HepG2 (cell line): ENCODE measurements around the gene TMEM190. TPM values are rescaled to one million over a fixed set of nuclear protein-coding genes. Genes with fewer than 3 reads are reported as not detected.

ENCODE experiments used
- ATAC-seq: fragments of 200-7000 bp; cut with Tn5 transposase; 3 replicates; pipeline ENCODE4 v1.9.1; 2020; ENCODE audit warnings: mild to moderate bottlenecking, moderate library complexity
- BruUV-seq: library from RNA; stranded (reverse); fragments of 400-500 nt; replicated peaks from 2 replicates; lab custom pipeline; 2021; lab: Mats Ljungman, UMichigan
- CTCF ChIA-PET: fragments of 300-600 bp; formaldehyde crosslinking; extraction: SDS; loops from one replicate; lab custom pipeline; 2021; ENCODE audit warnings: low total read pairs, inconsistent platforms, low intra/inter-chr PET ratio; lab: Yijun Ruan, JAX
- POLR2A ChIA-PET: fragments of 350-600 bp; sonication (Branson Sonifier 250); formaldehyde crosslinking; loops from one replicate; lab custom pipeline; 2020; ENCODE audit warnings: antibody characterized with exemption, inconsistent platforms; lab: Yijun Ruan, JAX
- DNase-seq: peaks from one replicate; pipeline ENCODE4 v3.0.0-alpha.2; 2015; ENCODE audit warnings: low spot score
- FAIRE-seq: peaks from 3 replicates; lab custom pipeline; 2011; peaks lifted over from hg19 to GRCh38; lab: Jason Lieb, UNC
- H2AFZ ChIP-seq: one replicate; pipeline ENCODE4 v1.6.1; 2011; ENCODE audit warnings: low read length, inconsistent platforms
- H3K27ac ChIP-seq: fragments of 300-600 bp; 3 replicates; pipeline ENCODE4 v1.8.0; 2011; ENCODE audit warnings: mixed run types, mild to moderate bottlenecking, mixed read lengths, low read length, inconsistent platforms; ENCODE audit not compliant: insufficient read depth; ENCODE audit errors: extremely low read length
- H3K27me3 ChIP-seq, 2 experiments: fragments of 200-600 bp in 1 of 2; 2 replicates in 1 of 2; 3 replicates in 1 of 2; pipeline versions ENCODE4 v1.6.0 to v1.8.0; 2011; ENCODE audit warnings: low read length in 2 of 2, mild to moderate bottlenecking in 2 of 2, moderate library complexity in 2 of 2, inconsistent platforms in 1 of 2; ENCODE audit not compliant: insufficient read depth in 2 of 2, control insufficient read depth in 1 of 2
- H3K36me3 ChIP-seq, 2 experiments: fragments of 200-600 bp in 1 of 2; replicated peaks in 1 of 2; 2 replicates in 1 of 2; 3 replicates in 1 of 2; pipeline versions ENCODE4 v1.5.1 to v1.8.0; 2011; ENCODE audit warnings: low read length in 2 of 2, inconsistent platforms in 1 of 2; ENCODE audit not compliant: insufficient read depth in 2 of 2, control insufficient read depth in 1 of 2
- H3K4me1 ChIP-seq: 2 replicates; pipeline ENCODE4 v1.5.1; 2012; ENCODE audit warnings: low read length, inconsistent platforms; ENCODE audit not compliant: insufficient read depth
- H3K4me2 ChIP-seq: 2 replicates; pipeline ENCODE4 v1.6.0; 2011; ENCODE audit warnings: low read depth, low read length, inconsistent platforms
- H3K4me3 ChIP-seq, 3 experiments: fragments of 200-600 bp in 1 of 3; sonication (generic), shearing (Covaris generic) in 1 of 3; replicated peaks in 1 of 3; 2 replicates each; pipeline ENCODE4 v1.5.1; 2011 to 2016; ENCODE audit warnings: low read length in 3 of 3, inconsistent platforms in 2 of 3, low read depth in 2 of 3, mild to moderate bottlenecking in 2 of 3, control low read depth in 1 of 3, mixed read lengths in 1 of 3; ENCODE audit not compliant: insufficient read depth in 1 of 3
- H3K79me2 ChIP-seq: one replicate; pipeline ENCODE4 v1.6.1; 2011; ENCODE audit warnings: low read length, inconsistent platforms; ENCODE audit not compliant: insufficient read depth
- H3K9ac ChIP-seq: 2 replicates; pipeline ENCODE4 v1.6.0; 2011; ENCODE audit warnings: mild to moderate bottlenecking, low read depth, low read length, inconsistent platforms; ENCODE audit not compliant: insufficient read depth
- H3K9me3 ChIP-seq: 2 replicates; pipeline ENCODE4 v1.5.1; 2012; ENCODE audit warnings: mild to moderate bottlenecking, low read length
- H4K20me1 ChIP-seq: 2 replicates; pipeline ENCODE4 v1.6.0; 2011; ENCODE audit warnings: inconsistent platforms, mild to moderate bottlenecking, low read length, moderate library complexity; ENCODE audit not compliant: insufficient read depth
- MLX ChIP-seq: IDR thresholded peaks from 2 replicates; pipeline ENCODE4 v1.6.1; 2016
- RXRA ChIP-seq: sonication (generic); formaldehyde crosslinking; IDR thresholded peaks from 2 replicates; pipeline ENCODE4 v1.5.1; 2020; ENCODE audit warnings: missing genetic modification reagents
- TBX3 ChIP-seq: fragments of 450-650 bp; IDR thresholded peaks from 2 replicates; pipeline ENCODE4 v1.6.1; 2017; ENCODE audit warnings: antibody characterized with exemption, mild to moderate bottlenecking, inconsistent platforms, borderline replicate concordance
- ZGPAT ChIP-seq: IDR thresholded peaks from 2 replicates; pipeline ENCODE4 v1.6.1; 2016; ENCODE audit warnings: mild to moderate bottlenecking
- WGBS: methylation state at CpG from one replicate; pipeline ENCODE4 v1.1.6; 2017; ENCODE audit warnings: low lambda C conversion rate; 5-methylcytosine and 5-hydroxymethylcytosine counted together
- in situ Hi-C: cut with HindIII; loops from 2 replicates; pipeline ENCODE4 v1.10.0; 2017; ENCODE audit warnings: low pct_unique_long_range_greater_than_20kb; ENCODE audit not compliant: extremely low pct_ligation_motif_present
- intact Hi-C: fragments of 100-400 bp; cut with micrococcal nuclease; formaldehyde crosslinking; loops from one replicate; pipeline ENCODE4 v1.10.0; 2022; ENCODE audit not compliant: unreplicated experiment
- polyA plus RNA-seq, 8 experiments: library from polyadenylated mRNA; depleted of rRNA in 3 of 8; stranded (reverse) in 7 of 8; unstranded in 1 of 8; fragments of >200 nt; fragmentation: Illumina TruSeq in 4 of 8; extraction: Trizol in 4 of 8; gene quantifications; 2 replicates each; pipeline versions ENCODE4 v1.2.1 to v1.2.3, GENCODE V29; 2011 to 2016; ENCODE audit warnings: low read depth in 4 of 8, missing spikeins in 1 of 8, mixed read lengths in 1 of 8; ENCODE audit not compliant: insufficient read depth in 1 of 8
- total RNA-seq, 5 experiments: library from RNA; depleted of rRNA; stranded (reverse); fragments of >200 nt; fragmentation: Illumina TruSeq; extraction: Trizol; gene quantifications; 2 replicates each; pipeline ENCODE4 v1.2.3, GENCODE V29; 2016; ENCODE audit warnings: low read depth in 1 of 5

The TMEM190 gene
- total and polyA plus RNA-seq, 2 of the 13 experiments (the other 11 are each of a cell fraction or from before 2014, with no cell fraction given) = 0.35 to 0.83 TPM

GRCh38 chr19:55362990-55363716 is 13.5 kb upstream of the TMEM190 start, which contains the start of gene GARIN5B:
GARIN5B (minus strand) TSS chr19:55363260; CDS start chr19:55363066, 194 bp downstream.
- Histone ChIP-seq H3K36me3 (no peaks in the 10 kb centered on the region), H3K4me1 (peaks cover 14% of the 10 kb centered on the region), H2AFZ (no peak within 1 kb of the TSS), H4K20me1 (no peaks in the 10 kb centered on the region), H3K27ac (no peak within 1 kb of the TSS), H3K27me3 (peaks cover 4 to 22% of the 10 kb centered on the region in 2 experiments), H3K9me3 (no peaks in the 10 kb centered on the region), H3K9ac (no peak within 1 kb of the TSS), H3K4me3 (peak within 1 kb of the TSS in 1 of 3 experiments; percentile 33; a peak in 1 of 6 replicates), H3K79me2 (no peaks in the 10 kb centered on the region), H3K4me2 (peak within 1 kb of the TSS; percentile 1; the same call in 1 of the 2 replicates)
- POLR2A ChIA-PET = interaction anchor here (0.6 to 1.3 kb wide), 3 partner anchors 23 to 44 kb away, joined by 3 read pairs; partner anchors contain the start of gene KMT5C
- TF ChIP-seq ZGPAT (CRISPR knock-in tag) (no peak), RXRA (CRISPR knock-in tag) (0 out of 2 replicates have a peak, but pooled peaks have one; percentile 11)
- FAIRE-seq (no peak), DNase-seq (no peak), ATAC-seq (peak; percentile 15; the same call in 1 of the 3 replicates)
- in situ Hi-C loops (no loop called here), intact Hi-C loops (no loop called here)
- CTCF ChIA-PET = no interaction called here
- BruUV-seq = no TSS peak
- 28% methylated on average over 15 of the region's 27 CpGs for WGBS

- Histone ChIP-seq H2AFZ (no peak overlapping the region), H3K79me2 (no peaks in the 10 kb centered on the region), H3K9me3 (no peaks in the 10 kb centered on the region), H3K4me3 (no peak overlapping the region), H3K4me1 (peaks cover 23% of the 10 kb centered on the region), H4K20me1 (no peaks in the 10 kb centered on the region), H3K4me2 (no peak overlapping the region), H3K9ac (no peak overlapping the region), H3K36me3 (no peaks in the 10 kb centered on the region), H3K27me3 (peaks cover 5 to 26% of the 10 kb centered on the region in 2 experiments; a peak in 4 of 5 replicates)
- BruUV-seq = no TSS peak
- ChIA-PET POLR2A (no interaction called here), CTCF (no interaction called here)
- intact Hi-C loops = no loop called here
- no peak for DNase-seq
- in situ Hi-C loops = no loop called here
- FAIRE-seq = no peak
- WGBS = 11% methylated on average over 5 of the region's 8 CpGs
- ATAC-seq = no peak
- no peak for TF ChIP-seq TBX3
- no peak for TF ChIP-seq MLX (CRISPR knock-in tag)
- TF ChIP-seq, all 625 proteins: peak for 0
- no peak overlapping the region for H3K27ac ChIP-seq
These were observed 11.4 kb upstream of the TMEM190 start for GRCh38 chr19:55365245-55365644.
